Stimulated activated CD8-positive, alpha-beta memory T cell treated with anti-CD3 and anti-CD28 coated beads, Interleukin-2, amount 100 ng/mL, for 1 hour (primary cell): Measurements from ENCODE around the gene SASH1.

Source experiments
- DNase-seq, 2 donors: peaks; one replicate each; pipeline ENCODE4 v3.0.0-alpha.2; 2020; ENCODE audit warnings: low read depth in 2 of 2

Gene SASH1

DNA sequence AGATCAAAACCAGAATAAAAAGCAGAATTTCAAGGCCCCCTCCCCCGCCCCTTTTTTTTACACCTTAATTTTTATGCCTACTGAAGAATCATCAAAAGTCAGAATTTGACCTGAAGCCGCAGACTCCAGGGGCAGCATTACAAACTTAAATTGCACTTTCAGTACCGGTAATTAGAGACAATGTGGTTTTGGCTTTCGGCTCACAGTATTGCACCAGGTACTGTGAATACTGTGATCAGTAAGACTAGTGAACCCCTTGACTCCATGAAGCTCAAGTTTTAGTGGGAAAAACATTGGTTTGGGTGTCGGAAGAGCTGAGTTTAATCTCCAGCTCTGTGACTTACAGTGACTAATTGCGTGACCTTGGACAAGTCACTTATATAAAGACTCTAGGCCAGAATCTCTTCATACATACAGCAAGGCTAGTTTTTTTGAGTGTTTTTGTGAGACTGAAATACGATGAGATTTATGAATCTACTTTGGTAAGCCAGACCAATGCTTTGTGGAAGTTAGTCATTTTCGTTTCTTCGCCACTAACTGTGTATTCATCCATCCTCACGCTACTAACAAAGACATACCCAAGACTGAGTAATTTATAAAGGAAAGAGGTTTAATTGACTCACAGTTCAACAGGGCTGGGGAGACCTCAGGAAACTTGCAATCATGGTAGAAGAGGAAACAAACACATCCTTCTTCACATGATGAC, 114.7 kb downstream of the SASH1 start:
- DNase-seq: no peak

DNA sequence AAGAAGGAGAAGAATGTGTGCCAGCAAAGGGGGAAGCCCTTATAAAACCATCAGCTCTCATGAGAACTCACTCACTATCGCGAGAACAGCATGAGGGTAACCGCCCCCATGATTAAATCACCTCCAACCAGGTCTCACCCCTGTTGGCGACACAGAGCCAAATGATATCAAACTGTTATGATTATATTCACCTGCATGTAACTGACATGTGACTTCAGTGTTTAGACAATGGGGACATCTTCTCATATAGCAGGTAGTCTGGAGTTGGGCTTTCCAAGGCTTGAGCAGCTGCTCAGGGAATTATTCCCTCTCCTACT, 115.2 kb downstream of the SASH1 start:
- DNase-seq: no peak

DNA sequence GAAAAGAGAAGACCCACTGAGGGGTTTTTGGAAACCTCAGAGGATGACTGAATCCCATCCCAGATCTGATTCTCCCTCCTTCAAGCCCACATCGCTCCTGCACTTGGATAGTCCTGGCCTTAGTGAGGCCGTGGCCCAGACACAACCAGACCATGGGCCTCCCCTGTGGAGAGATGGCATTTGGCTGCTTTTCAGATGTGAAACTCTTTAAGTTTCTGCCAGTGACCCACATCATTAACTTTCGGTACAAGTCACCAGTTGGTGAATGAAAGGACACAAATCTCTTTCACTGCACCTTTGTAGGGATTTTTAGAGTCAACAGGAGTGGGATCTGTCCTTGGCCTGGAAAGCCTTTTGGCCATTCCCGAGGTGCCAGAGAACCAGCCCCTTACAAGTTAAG, 116.6 kb downstream of the SASH1 start:
- no peak for DNase-seq

DNA sequence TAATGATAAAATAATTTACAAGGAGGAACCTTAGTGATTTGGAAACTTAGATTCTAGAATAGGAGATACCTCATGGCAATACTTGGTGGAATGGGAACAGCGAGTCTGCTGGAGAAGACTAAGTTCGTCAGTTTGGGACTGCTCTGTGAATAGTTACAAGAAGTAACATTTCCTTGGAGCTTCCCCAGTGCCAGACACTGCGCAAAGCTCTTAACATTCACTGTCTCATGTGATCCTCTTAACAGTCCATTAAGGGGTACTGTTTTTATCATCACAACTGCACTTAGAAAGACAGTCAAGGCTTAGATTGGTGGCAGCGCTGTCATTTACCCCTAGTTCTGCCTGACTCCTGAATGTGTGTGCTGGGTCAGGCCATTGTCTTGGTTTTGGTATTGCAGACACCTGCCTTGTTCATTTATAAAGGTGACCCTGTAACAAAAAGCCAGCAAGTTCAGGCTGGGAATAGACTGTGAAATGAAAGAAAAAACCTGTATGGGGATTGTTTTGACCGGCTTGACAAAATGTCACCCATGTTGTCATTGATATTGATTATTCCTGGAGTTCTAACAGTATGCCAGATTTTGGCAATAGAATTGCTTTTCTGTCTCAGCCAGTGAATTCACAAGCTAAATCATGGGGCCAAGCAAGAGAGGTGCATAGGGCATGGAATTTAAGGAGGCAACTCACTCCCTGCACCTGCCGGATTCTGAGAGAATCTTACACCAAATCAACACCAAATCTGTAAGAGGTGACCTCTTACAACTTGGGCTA, 118.4 kb downstream of the SASH1 start:
- DNase-seq: no peak

DNA sequence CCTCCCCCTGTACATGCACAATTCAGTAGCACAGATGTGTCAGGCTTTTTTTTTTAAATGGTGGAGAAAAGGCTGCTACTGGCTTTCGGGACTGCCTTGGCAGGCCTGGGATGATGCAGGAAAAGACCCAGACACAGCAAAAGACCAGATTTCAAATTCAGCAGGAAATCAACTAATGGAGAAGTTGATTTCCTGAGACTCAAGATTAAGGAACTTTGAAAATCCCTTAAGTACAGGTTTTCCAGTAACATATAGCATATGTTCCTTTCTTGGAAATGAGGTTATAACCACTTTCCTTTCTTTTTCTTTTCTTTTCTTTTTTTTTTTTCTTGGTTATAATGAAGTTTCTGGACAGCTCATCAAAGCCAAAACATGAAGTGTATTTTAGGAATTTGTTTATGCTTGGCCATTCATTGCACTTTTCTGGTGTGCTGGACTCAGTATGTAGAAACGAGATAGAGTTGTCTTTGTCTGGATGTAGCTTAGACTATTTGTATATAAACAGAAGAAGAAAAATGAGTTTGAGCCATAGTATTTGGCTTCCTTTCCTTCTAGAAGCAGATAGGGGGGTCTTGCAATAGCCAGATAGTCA, 119.4 kb downstream of the SASH1 start:
- DNase-seq: no peak

DNA sequence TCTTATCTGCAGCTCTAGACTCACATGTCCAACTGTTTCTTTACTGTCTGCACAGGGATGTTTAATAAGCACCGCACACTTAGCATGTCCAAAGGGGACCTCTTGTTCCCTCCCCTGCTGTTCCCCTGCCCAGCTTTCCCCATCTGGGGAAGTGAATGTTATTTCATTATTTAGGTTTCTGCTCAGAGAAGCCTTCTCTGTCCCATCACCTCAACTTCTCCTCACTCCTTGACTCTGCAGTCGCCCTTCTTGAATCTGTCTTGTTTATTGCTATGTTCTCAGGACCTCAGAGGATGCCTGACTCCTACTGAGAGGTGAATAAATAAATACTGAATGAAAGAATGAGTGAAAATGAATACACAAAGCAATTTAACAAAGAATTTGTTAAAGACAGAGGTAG, 121.0 kb downstream of the SASH1 start:
- DNase-seq: no peak

DNA sequence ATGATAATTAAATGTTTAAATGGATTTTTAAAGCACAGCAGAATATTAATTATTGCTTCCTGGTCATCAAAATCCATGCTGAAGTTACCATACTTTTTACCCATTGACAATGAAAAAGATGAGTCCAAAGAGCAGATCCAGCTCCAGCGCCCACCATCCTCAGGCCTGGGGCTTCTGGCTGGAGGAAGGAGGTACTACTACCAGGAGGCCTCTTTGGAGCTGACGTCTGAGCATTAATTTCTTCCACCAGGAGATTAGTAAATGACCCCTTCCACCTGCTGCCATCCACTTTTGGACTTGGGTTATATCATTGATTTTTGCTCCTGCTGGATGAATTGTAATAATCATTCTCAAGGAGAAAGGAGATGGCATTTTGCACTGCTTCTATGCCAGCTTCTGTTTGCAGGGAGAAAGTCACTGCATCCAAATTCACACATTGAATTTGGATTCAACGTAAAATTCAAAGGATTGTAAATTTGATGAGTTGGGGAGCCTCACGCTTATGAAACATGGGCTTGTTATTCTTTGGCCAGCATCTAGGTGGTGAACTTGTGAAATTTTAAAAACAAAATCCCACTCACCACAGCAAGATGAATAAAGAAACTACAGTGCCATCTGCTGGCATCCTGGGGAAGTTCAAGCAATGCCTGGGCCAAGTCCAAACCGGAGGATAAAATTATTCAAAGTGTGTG, 121.8 kb downstream of the SASH1 start:
- DNase-seq: peak in 1 of 2 donors; percentile 10

DNA sequence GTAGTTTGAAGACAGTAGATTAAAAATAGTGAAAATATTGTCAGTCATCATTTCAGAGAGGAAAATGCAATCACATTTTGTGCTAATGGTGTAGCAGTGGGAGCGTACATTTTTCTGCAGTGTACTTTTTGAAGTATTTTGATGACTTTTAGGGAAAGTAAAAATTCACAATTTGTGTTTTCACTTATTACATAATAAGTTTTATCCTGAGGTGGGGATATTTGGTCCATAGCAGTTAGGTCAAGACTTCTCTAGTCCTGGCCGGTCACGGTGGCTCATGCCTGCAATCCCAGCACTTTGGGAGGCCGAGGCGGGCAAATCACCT, 122.3 kb downstream of the SASH1 start:
- DNase-seq: no peak

DNA sequence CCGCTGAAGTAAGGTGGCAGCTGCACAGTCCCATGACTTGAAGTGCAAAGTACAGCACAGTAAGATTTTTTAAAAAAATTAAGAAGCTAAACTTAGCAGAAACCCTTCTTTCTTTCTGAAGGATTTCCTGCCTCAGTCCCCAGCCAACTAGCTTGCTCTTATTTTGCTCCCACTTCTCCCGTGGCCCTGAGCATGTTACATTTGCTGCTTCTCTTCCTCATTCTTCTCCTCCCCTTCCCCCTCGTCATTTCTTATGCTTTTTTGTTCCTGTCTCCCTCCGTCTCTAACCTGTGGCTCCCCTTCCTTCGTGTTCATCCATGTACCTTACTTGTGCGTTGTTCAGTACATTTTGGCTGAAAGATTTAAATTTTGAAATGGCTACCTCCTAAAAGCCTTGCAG, 123.0 kb downstream of the SASH1 start:
- no peak for DNase-seq

DNA sequence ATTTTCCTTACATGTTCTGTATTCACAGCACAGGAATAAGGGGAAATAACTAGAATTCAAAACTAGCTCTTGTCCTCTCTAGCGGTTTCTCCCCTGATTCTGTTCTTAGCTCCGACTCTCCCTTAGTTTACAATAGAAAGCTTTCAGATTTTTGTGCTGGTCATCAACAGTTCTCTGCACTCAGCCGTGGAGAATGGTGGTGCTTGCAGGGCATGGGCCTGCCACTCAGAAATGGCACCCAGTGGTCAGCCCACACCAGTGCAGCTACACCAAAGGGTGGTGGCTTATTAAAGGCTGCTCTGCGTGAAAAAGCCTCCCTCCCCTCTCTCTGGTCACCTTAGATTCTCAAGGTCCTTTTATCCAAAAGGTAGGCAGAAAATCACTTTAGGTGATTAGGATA, 123.5 kb downstream of the SASH1 start:
- no peak for DNase-seq

DNA sequence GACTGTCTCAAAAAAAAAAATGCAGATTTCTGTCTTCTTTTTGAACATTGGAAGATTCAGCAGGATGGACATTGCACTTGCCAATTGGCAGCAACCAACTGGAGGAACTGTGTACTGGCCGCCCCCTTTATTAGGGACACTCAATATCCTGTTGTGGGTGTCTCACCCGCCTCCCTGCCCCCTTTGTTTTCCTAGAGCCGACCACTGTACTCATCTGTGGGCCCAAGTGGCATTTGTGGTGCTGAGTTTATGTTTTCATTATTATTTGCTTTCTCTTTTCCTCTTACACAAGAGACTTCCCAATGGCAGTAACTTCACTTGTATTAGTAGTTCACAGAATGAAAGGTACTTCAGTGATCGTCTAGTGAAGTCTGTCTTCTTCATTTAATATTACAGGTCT, 125.3 kb downstream of the SASH1 start:
- DNase-seq: no peak

DNA sequence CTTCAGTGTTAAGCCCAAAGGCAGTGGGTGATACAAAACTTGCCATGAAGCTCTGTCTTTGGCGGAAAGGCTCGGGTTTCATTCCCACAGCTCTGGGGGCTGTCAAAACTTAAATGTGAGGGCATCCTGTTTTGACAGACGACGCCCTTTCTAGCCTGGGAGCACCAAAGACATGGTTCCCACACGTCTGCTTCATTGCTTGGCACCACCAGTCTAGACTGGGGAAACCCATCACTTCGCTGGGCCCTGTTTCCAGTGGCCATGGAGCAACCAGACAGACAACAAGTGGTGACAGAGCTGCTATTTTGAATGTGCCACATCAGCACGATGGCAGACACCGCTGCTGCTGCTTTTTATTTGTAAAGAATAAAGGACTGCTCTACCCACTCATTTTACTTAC, 127.5 kb downstream of the SASH1 start:
- DNase-seq: no peak

DNA sequence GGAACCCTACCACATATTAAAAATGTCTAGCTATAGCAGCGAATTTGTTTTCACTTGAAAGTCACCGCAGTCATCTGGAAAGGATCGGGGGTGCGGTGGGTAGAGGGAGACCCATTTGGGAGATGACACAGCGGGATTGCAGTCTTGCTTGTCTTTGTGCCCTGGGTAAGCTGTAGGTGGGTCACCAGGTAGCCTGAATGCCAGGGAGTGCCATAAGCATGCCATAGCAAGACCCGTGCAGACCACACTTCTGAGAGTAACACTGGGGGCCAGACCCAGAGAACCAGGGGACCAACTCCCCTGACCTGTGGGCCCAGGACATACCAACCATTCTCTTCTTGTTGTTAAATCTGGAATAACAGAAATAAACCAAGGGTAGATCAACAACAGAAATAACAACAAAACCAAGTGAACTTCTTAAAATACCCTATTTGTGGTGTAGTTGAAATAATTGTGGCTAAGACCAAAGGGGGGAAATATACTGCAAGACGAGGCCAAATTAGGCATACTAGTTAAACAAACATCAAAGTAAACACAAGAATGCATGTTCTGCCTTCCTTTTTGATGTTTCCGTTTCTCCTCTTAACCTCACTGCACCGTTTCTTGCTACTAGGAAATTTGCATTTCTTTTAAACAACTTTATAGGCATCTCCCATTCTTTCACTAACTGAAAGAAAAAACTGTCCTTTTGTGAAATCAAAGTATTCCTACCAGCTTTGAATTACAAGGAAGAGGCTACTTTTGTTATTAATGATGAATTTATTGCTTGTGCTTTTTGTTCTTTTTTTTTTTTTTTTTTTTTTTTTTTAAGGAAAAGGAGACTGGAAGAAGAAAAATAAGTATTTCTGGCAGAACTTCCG, 128.2 kb downstream of the SASH1 start:
- no peak for DNase-seq

DNA sequence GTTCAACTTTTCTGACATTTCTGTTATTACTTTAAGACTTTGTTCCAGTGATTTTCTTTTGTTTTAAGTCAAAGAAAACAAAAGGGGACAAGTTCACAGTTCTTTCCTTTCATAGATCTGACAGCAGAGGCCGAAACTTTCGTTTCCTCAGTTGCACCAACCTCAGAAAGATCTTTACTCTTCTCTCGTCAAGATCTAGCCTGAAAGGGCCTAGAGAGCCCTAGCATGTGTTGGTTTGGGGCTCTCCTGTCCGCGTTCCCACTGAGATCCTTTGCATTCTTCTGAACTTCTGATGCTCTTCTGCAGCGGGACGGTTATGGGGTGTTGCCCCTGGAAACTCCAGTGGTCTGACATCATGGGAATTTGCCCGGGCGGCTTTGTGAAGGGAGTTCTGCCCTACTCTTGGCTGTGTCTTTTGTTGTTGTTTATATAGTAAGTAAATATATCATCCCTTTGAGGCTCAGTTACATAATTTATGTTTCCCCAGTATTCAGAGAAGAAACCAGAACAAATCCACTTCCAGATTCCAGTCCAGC, 129.1 kb downstream of the SASH1 start:
- no peak for DNase-seq

DNA sequence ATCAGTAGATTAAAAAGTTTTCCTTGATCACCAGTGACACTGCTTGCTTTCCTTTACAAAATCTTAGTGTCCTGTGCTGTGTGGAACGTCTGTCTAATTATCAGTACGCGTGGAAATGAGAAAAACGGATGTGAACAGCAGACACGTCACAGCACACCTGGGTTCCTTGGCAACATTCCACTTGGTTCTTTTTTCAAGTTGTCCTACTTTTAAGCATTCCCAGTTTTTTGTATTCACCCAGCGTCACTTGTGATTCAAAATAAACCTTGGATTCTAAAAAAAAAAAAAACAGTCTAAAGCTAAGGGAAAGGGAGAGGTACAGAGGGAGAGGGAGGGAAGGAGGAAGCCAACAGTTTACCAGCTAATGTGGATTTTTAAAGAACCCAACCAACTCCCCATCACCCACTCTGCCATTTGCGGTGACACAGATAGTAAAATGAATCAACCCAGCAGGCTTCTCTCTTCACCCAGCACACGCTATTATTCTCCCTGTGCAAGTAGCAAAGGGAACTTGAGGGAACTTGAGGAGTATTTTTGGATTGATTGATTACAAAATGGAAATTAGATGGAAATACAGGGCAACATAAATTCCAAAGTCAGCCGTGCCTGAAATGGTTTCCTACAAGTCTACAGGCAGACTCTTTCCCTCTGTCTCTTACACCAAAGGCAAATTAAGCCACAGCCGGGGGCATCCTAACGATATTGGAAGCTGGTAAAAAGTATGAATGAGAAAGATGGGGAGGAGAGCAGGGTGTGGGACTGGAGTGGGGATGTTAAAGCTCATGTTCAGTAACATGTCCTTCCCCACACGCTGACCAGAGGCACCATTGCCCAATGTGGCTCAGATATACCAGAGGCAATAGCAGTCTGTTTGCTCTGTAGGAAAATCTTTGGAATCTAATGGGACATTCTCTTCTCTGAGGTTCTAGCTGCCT, 129.8 kb downstream of the SASH1 start:
- no peak for DNase-seq

DNA sequence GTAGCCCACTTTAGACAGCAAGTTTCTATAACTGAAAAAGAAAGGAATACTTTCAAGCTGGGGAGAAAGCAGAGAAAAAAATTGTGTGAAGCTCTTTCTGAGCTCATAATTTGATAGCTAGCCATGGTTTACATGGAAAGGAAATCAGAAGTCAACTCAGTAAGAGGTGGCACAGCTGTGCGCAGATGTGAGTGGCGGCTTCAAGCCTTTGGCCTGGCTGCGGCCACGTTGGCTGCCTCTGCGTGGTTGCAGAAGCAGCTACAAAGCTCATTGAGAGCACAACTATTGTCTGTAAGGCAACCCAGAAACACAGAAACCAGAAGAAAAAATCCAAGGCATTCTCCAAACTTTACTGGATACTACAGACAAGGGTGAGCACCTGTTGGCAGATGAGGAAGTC, 136.9 kb downstream of the SASH1 start:
- no peak for DNase-seq

DNA sequence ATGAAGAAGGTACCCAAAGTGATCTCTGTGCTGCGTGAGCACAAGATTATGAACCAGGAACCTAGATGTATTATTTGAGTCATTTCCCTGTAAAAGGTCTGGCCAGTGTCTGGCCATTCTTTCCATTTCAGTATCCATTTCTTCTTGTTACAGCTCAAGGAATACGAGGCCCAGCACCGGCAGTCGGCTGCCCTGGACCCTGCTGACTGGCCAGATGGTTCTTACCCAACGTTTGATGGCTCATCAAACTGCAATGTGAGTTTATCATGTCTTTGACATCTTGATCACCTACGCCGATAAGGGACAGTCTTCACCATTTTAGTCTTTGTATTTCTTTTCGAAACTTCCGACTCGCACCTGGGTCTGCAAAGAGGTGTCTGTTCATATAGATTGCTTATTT, 144.8 kb downstream of the SASH1 start:
- no peak for DNase-seq

DNA sequence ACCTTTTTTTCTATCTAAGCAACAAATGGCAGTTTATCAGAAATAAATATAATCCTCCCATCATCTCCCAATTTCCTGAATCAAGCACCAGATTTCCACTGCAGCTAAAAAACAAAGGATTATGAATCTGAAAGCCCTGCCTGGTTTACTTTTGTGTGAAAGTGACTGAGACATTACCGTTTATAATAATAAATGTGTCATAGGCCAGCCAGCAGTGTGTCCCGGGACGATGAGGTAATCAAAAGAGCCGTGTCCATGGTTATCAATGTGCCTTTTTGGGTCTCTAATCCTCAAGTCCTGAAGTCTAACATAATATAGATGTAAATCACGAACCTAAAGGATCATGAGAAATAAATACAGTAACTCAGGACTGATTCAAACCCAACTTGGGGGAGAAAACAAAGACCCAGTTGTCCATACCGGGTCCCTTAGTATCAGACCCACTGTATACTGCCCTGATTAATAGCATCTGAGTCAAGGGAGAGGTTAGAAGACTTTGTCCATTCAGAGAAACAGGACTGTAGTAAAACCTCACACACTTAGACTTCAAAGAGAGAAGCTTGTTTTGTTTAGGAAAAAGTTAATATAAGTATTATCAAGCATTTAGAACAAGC, 149.1 kb downstream of the SASH1 start:
- no peak for DNase-seq

DNA sequence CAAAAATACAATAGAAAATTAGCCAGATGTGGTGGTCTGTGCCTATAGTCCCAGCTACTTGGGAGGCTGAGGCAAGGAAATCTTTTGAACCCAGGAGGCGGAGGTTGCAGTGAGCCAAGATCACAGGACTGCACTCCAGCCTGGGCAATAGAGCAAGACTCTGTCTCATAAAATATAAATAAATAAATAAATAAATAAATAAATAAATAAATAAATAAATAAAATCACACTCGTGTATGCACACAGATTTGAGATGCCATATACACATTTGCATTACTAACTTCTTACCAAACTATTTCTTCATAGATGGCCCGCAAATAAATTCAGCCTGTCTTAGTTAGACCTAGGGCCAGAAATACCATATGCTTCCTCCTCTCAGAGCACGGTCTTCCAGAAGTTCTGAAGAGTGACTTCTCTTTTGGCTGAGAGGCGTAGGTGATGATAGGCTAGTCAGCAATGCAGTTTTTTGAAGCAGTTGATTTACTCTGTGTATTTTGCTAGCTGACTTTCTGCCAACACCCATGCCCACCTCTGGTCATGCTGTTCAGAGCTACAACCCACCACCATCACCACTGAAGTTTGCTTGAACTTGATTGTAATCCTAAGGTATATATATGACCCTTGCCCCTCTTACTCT, 150.1 kb downstream of the SASH1 start:
- no peak for DNase-seq

DNA sequence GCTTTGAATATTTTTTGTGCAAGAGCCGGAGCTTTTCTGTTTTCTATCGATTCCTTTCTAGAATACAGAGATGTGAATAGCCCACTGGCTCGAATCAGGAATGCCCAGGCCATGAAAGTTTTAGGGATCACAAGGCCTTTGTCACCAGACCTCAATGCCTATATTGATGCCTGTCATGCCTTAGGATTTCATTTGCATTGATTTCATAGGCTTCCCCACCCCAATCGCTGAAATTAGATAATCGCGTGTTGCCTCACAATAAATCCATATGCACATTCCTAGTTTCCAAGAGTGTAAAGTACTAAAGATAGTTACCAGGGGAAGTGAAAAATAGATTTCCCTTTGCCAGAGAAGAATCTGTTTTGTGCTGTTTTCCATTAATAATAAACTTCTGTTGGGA, 150.8 kb downstream of the SASH1 start:
- DNase-seq: no peak
